KBM-7 (cell line): ENCODE measurements around the gene SNAPIN.
"Not testable (repeated sequence)": the region's sequence is repeated elsewhere in the genome, so short reads cannot be mapped to it uniquely, and the experiment has no call there.

Experiments
- DNase-seq: peaks from one replicate; pipeline ENCODE4 v3.0.0-alpha.2; 2015
- in situ Hi-C: fragments of 300-500 bp; cut with MboI; formaldehyde crosslinking; loops from 2 replicates; pipeline ENCODE4 v1.14.3; 2020; ENCODE audit warnings: low sequenced_read_pairs, low pct_unique_long_range_greater_than_20kb, mixed read lengths

SNAPIN gene

DNA sequence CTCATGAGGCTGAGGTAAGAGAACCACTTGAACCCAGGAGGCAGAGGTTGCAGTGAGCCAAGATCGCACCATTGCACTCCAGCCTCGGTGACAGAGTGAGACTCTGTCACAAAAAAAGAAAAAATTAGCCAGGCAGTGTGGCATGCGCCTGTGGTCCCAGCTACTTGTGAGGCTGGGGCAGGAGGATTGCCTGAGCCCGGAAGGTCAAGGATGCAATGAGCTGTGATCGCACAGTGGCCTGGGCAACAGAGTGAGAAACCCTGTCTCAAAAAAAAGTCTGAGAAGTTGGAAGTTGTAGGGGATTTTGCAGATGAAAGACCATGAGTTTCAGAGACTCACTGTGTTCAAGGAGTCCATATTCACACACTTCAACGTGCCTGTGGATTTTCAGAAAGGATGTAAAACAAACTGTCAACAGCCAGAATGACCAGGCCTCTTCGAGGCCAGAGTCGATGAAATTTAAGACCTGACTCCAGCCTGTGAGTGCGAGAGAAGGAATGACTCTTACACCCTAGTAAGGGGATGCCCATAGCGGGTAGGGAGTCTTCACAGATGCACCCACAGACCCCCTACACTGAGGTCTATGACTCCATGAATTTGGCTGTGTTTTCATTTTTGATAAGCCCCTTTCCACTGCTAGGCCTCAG lies 33.4 kb upstream of the SNAPIN start:
- no peak for DNase-seq
- in situ Hi-C loops: no loop called here

DNA sequence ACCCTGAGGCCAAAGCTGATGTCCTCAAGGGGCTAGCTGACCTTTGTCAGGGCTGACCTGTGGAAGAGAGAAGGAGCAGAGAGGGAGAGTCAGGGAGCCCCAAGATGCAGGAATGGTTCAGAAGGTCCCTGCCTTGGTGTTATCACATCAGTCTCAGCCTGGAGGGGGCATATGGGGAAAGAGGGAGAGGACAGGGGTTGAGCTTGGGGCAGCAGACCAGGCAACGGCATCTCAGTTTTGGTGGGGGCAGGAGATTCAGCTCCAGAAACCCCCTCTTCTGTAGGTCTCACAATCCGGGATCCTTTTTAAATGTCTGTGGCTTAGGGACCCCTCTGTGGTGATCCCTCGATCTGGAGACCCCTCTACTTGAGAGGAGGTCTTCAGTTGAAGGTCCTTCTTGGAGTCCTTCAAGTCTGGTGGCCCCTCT lies 32.0 kb upstream of the SNAPIN start:
- DNase-seq: no peak
- in situ Hi-C loops: no loop called here

DNA sequence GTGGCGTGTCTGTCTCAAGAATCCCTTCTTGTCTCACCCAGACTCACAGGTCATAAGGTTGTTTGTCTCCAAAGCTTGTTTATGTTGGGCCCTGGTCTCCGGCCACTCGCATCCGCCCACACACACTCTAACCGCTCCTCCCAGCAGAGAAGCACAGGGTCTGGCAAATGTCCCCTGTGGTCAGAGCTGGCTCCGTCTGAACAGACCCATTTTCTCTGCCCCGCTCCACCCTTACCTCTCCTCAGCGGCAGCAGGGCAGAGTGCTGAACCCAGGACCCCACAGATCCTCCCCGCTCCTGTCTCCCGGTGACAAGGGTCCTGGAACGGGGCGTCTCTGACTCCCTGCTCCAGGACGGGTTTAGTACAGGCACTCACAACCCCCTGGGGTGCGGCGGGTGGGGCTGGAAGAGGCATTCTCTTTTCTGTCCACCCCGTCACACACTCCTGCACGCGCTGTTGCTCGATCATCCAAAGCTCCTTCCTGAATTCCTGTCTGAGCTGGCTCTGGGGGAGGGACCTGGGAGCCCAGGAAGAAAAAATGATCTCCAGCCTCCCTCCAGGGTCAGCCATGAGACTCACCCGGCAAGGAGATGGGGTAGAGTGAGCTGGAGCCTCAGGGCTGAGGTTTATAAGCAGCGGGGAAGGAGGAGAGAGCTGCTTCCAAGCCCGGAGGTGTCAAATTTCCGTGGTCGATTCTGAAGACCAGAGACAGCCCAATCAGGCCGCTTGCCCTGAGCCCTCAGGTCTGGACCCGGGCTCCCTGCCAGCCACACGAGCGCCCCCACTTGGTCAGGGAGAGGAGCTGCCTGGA lies 31.4 kb upstream of the SNAPIN start, which contains the start of gene S100A13:
Gene S100A13, minus strand, starts transcription at position 602 of the 811 bp plus-strand sequence. CDS start 1,033 bp downstream, outside the sequence.
- in situ Hi-C loops: no loop called here
- peak; percentile 91 for DNase-seq

DNA sequence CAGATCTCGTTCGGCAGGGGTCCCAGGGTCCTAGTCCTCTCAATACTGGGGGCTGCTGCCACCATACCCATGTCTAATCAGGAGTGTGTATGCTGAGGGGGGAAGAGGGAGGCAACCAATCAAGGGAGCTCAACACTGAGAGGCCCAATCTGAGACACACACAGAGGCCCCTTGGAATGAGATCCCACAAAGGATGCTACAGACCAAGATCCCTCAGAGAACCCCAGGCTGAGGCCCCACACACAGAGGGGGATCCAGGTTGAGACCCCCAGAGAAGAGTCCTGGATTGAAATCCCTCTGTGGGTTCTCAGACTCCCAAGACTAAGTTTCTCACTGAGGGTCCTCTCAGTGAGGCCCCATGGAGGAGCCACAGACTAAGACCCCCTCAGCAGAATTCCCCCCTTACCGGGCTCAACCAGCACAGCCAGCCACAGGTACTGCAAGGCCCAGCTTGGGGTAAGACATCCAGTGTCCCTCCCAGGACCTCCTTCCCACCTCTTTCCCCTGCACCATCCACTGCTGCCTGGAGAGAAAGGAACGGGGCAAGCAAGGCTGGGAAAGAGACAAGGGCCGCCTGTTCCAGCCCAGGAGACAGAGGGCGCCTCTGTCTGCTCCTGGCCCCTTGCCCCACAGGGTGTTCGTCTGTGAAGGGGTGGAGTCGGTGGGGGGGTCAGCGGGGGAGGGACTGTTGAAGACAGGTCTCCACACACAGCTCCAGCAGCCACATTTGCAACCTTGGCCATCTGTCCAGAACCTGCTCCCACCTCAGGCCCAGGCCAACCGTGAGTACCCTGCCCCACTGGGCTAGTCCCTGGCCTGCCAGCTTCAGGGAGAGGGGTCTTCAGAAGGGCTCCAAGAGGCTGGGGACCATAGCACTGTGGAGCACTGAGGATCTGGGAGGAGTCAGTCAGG lies 30.5 kb upstream of the SNAPIN start, which contains the start of gene S100A1:
Gene S100A1, plus strand, starts transcription at position 720 of the 912 bp plus-strand sequence. CDS start 2,088 bp downstream, outside the sequence.
- in situ Hi-C loops: no loop called here

DNA sequence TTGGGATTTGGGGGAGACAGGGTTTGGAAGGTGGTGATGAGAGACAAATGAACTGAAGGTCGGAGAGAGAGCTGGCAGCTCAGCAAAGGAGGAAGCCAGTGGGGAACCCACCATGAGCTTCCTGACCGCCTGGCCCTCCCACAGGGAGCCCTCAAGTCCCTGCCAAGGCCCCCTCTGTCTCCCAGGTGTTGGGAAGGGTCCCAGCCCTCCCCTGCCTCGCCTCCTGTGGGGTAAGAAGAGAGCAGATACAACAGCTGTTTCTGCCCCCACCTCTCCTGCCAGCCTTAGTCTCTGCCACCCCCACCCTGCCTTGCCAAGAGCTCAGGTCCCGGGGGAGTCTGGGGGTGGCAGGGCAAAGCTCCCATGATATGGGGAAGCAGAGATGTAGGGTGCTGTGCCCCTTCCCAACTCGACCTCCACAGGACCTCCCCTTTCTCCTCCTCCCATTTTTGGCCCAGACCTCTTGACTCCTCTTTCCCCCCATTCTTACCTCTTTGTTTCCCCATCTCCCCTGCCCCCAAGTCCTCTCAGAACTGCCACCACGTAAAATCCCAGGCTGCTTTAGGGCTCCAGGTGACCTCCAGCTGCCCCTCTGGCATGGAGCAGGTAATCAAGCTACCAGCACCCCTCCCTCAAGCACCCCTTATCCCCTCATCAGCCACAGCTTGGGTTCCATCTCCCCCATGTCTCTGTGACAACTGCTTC lies 29.7 kb upstream of the SNAPIN start:
- in situ Hi-C loops: no loop called here
- no peak for DNase-seq

More for the DNA sequence above, 30.5 kb upstream of the SNAPIN start, which contains the start of gene S100A1:
- DNase-seq: no peak

DNA sequence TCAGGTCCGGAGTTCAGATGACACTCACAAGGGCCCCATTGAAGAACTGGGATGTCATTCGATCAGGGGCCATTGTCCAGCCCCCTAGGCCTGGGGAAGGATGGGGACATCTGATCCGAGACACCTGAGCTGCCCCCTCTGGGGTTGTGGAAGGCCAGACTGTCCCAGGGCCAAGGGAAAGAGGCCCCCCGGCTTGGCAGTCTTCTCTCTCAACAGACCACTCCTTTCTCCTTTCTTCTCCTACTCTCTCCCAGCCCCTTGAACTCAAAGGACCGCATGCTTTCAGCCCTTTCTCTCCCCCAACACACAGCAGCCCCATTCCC lies 29.2 kb upstream of the SNAPIN start:
- DNase-seq: no peak
- in situ Hi-C loops: no loop called here

DNA sequence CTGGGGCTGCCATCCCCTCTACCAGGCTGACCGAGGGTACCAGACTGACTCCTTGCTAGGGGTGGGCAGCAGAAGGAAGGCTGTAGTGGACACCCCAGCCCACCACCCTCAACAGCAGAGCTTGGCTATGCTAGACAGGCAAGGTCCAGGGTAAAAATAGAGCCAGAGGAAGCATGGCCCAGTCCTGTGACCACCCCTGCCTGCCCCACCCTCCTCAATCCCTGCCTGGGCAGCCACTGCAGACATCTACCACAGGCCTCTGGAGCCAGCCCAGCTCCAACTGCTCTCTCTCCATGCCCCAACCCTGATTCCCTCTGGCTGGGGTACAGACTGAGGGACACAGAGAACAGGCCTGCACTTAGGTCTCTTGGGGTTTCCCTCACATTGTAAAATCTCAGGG lies 28.5 kb upstream of the SNAPIN start:
- in situ Hi-C loops: no loop called here
- no peak for DNase-seq

DNA sequence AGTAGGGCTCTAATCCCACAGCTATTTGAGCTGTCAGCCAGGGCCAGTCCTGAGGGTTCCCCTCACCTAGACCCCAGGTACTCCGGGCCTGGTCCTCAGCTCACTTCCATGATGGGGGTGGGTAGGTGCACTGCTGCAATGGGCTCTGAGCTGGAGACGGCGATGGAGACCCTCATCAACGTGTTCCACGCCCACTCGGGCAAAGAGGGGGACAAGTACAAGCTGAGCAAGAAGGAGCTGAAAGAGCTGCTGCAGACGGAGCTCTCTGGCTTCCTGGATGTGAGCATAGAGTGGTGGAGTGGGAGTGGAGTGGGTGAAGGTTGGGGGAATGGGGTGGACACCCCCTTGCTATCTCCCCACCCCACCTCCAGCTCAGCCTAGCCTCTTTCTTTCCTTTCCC lies 28.1 kb upstream of the SNAPIN start:
- in situ Hi-C loops: no loop called here
- DNase-seq: no peak

DNA sequence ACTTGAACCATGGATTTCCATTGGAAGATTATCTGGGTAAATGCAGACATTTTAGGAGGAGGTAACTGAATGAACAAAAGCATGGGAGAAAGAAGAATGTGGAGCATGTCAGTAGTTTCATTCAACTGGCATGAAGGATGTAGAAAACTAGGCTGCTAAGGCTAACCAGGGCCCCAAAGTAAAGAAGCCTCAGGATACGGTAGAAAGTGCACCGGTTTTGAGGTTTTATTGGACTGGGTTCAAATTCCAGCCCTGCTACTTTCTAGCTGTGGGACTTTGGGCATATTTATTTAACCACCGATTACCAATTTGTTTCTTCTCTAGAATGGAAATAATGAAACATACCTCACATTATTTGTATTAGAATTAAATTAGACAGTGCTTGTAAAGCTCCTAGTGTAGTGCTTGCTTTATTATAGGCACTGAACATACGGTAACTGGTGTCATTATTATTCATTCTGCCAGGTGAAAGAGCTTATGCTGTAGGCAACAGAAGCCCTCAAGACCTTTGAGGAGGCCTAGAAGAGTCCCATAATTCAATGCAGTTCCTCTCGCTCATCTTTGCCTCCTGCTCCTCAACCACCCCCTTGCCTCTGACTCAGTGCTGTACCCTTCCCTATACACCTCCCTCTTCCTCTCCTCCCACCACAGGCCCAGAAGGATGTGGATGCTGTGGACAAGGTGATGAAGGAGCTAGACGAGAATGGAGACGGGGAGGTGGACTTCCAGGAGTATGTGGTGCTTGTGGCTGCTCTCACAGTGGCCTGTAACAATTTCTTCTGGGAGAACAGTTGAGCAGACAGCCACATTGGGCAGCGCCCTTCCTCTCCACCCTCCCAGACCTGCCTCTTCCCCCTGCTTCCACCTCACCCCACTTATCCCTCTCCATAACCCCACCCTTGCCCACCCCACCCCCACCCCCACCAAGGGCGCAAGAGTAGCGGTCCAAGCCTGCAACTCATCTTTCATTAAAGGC lies 27.2 kb upstream of the SNAPIN start:
- in situ Hi-C loops: no loop called here
- no peak for DNase-seq

DNA sequence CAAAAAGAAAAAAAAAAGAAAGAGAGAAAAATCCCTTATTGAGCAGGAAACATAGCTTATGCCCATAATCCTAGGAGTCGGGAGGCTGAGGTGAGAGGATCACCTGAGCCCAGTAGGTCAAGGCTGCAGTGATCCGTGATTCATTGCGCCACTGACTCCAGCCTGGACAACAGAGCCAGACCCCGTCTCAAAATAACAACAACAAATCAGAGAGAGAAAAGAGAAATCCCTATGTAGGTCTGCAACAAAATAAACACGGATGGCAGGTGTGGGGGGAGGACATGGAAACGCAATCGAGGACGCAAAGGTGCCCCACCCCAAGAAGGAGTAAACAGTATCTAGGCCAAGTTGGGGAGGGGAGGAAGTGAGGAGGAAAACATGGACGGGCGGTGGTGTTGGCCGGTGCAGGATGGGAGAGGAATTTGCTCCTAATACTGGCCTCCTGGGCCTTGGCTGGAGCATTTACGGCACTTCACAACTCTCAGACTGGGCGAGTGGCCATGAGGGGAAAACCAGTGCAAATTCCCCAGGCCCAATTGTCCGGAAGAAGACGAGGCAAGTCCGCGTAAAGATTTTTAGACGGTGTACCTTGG lies 25.2 kb upstream of the SNAPIN start:
- in situ Hi-C loops: no loop called here
- no peak for DNase-seq

DNA sequence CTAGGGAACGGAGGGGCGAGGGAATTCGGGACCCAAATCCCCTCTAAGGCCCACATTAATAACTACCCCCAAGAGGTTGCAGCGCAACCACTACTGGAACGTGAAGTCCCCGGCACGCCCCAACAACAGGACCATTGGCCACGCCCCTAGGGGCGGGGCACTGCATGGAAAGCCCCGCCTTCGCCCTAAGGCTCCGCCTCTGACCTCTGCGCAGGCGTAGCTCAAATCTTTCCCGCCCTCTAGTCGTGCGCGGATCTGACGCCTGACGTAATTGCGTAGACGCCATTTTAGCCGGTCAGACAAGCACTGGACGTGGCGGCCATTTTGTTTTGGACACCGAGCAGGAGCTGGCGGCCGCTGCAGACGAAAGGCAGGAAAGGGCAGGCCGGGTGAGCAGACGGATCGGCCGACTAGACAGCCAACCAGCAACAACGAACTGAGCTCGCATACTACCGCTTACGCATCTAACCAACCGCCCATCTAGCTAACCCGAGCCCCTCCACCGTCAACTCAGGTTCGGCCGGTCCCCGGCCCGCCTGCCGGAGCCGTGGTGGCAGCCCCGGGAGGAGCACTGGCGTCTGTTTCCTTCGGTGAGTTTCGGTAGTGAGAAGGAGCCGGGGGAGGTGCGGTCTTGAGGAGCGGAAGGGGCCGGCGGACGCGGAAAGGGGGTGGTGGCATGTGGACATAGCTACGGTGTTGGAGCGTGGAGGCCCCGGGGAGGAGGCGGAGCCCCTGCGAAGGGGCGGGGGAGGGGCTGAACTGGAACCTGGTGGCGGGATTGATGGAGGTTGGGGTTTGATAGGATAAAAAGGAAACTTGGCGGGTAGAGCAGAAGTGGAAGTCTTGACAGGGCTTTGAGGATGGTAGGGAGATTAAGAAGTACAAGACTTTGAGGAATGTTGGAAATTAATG lies 24.5 kb upstream of the SNAPIN start, which contains the start of gene CHTOP:
Gene CHTOP, plus strand, starts transcription at position 313 of the 912 bp plus-strand sequence. CDS start 2,523 bp downstream, outside the sequence.
- in situ Hi-C loops: no loop called here

DNA sequence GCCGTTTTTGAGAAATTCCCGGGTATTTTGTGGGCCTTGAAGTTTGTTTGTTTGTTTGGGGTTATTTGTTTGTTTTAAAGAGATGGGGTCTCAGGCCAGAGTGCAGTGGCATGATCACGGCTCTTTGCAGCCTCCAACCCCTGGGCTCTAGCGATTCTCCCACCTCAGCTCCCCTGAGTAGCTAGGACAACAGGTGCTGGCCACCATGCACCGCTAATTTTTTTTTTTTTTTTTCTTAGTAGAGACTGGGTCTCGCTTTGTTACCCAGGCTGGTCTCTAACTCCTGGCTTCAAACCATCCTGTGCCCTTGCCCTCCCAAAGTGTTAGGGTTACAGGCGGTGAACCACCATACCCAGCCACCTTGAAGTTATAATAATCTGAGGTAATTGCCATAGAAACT lies 22.6 kb upstream of the SNAPIN start:
- in situ Hi-C loops: no loop called here
- DNase-seq: no peak

More for the DNA sequence above, 24.5 kb upstream of the SNAPIN start, which contains the start of gene CHTOP:
- DNase-seq: peak; percentile 98

DNA sequence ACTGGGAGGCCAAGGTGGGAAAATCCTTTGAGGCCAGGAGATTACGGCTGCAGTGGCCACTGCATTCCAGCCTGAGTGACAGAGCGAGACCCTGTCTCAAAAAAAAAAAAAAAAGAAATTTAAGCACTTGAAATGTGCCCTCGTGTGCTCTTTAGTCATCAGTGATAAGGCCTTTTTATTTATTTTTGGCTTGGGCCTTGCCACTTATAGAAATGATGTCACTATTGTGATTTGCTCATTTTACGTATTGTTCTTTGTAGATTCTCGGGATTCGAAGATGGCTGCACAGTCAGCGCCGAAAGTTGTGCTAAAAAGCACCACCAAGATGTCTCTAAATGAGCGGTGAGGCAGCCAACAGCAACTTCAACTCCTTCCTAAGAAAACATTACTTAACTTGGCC lies 22.2 kb upstream of the SNAPIN start:
- no peak for DNase-seq
- in situ Hi-C loops: no loop called here

DNA sequence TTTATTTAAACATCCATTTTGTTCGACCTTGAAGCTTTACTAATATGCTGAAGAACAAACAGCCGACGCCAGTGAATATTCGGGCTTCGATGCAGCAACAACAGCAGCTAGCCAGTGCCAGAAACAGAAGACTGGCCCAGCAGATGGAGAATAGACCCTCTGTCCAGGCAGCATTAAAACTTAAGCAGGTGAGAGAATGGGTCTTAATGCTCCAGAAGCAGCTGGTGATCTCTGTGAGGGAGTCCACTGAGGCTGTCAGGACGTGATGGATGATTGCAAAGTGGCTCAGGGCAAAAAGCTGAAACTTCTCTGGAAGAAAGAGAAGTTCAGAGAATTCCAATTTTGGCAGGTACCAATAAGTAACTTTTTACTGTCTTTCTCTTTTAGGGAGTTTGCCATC lies 20.2 kb upstream of the SNAPIN start:
- in situ Hi-C loops: no loop called here

DNA sequence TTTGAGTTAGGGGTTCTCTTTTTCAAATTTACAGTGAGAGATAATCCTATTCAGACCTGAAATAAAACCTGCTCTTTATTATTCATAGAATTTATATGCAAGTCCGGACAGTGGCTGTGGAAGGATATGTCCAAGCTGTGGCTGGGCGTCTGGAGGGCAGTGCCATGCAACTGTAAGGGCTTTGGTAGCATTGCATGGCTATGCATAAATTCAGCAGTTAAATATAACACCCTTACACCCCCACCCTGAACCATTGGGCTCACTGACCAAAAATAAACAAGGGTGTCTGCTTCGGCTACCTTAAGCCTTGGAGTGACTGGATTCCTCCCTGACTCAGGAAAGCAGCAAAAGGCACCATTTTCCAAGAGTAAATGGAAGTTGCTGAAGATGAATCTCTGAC lies 19.2 kb upstream of the SNAPIN start:
- no peak for DNase-seq
- in situ Hi-C loops: no loop called here

More for the DNA sequence above, 20.2 kb upstream of the SNAPIN start:
- no peak for DNase-seq

DNA sequence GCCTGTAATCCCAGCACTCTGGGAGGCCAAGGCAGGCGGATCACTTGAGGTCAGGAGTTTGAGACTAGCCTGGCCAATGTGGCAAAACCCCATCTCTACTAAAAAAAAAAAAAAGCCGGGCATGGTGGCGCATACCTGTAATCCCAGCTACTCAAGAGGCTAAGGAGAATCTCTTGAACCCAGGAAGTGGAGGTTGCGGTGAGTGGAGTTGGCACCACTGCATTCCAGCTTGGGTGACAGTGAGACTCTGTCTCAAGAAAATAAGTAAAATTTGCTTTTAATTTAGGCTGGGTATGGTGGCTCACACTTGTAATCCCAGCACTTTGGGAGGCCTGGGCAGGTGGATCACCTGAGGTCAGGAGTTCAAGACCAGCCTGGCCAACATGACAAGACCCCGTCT lies 18.3 kb upstream of the SNAPIN start:
- DNase-seq, in situ Hi-C loops: not testable (repeated sequence)
